Measurements from ENCODE around the gene STT3B. TPM values are rescaled to one million over a fixed set of nuclear protein-coding genes. Genes with fewer than 3 reads are reported as not detected.

The STT3B gene
- total RNA-seq, 1 donor from 2014 or later, result 169 TPM

DNA sequence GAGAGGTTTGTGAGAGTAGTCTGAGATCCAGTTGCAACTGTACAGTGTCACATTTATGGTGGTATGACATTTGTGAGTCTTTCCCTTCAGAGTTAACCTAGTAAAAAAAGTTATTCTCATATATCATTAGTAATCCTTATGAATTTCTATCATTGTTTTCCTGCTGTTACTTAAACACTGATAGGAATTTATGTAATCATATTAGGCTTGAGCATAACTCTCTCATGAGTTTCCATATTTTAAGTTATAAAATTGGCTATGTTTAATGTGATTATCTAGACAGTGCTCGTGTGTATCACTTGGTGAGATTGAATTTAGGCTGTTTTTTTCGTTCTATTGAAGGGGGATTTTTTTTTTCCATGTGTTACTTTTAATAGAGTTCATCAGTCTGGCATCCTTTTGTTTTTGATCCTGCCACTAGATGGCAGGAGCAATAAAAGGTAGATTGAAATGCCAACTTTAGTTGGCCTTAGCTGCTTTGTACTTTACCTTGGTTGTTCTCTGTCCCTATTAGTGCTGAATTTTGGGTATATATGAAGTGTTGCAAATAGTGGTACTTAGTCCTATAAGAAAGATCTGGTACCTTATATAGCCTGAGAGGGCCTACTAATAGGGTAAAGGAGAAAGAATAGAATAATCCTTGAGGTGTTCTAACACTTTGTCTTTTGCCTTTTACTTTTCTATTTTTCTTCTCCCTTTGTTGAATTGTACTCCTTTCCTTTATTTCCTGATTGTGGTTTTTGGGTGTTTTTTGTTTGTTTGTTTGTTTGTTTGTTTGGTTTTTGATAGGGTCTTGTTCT lies 17.9 kb downstream of the STT3B start:
- no peak for DNase-seq (ENCODE audit: low spot score)

DNA sequence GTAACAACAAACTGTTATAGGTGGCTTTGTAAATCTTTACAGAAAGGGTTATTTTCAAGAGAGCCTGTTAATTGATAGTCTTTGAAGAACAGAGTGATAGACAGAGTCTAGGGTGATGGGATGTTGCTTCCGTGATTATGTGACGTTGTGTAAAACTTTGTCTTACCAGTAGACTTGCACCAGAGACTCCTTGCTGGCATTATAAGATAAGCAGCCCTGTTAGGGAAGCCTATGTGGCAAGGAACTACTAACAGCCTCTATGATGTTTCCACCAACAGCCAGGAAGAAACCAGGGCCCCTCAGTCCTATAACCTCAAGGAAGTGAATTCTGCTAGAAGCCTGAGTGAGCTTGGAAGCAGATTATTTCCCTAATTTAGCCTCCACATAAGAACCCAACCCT lies 18.9 kb downstream of the STT3B start:
- DNase-seq (ENCODE audit: low spot score), result no peak

GRCh38 chr3:31552103-31552502 lies 19.4 kb downstream of the STT3B start:
- DNase-seq (ENCODE audit: low spot score), result no peak

DNA sequence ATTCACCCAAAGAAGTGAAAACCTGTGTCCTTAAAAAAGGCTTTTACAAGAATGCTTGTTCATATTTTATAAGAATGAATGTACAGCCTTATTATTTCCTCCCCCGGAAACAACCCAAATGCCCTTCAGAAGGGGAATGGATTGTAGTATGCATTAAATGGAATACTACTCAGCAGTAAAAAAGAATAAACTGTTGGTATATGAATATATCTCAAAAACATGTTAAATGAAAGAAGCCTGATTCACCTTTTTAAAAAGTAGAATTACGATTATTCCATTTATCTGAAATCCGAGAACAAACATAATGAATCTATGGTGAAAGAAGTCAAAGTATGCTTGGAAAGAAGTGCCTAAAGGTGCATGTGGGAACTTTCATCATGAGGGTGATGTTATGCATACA lies 20.5 kb downstream of the STT3B start:
- no peak for DNase-seq (ENCODE audit: low spot score)

DNA sequence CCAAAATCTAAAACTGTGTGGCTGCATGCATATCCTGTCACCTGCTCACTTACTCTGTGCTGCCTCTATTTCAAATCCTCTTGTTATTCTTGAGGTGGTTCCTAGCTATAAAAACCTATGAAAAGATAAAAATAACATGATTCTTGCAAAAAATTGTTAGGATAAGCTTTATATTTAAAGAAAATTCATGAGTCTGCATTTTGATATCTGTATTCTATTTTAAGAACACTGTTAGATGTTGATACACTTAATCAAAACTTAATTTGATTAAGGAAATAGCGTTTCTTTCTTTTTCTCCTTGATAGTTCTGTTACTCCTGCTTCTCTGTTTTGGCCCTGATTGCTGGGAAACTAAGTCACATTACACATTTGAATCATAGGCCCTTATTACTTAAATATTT lies 22.5 kb downstream of the STT3B start:
- DNase-seq (ENCODE audit: low spot score), result no peak

DNA sequence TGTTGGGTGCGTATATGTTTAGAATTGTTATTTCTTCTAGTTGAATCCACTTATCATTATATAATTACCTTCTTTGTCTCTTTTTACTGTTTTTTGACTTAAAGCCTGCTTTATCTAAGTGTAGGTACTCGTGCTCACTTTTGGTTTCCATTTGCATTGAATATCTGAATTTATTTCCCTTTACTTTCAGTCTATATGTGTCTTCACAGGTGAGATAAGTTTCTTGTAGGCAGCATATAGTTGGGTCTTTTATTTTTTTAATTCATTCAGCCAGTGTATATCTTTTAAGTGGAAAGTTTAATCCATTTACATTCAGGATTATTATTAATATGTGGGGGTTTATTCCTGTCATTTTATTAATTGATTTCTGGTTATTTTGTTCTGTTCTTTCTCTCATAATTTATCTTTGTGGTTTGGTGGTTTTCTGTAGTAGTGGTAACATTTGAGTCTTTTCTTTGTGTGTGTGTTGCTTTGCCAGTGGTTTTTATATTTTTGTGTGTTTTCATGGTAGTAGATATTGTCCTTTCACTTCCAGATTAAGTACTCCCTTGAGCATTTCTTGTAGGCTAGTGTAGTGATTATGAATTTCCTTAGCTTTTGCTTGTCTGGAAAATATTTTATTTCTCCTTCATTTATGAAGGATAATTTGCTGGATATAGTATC lies 27.3 kb downstream of the STT3B start:
- no peak for DNase-seq (ENCODE audit: low spot score)

DNA sequence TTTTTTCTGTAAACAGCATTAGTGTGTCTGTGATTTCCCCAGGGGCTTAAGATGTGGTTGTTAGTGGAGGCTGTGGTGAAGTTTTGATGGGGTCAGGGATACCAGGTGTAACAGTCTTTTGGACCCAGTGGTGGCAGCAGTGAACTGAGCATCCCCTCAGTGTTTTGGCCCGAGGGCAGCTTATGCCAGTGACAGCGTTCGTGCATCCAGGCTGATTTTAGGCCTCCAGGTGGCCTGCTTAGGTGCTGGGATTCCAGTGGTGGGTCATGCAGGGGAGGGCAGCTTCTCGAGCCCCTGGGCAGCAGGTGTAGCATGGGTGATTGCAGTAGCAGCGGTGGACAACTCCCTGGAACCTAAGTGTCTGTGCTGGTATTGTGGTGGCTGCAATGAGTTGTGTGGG lies 29.2 kb downstream of the STT3B start:
- no peak for DNase-seq (ENCODE audit: low spot score)

- DNase-seq (ENCODE audit: low spot score), result no peak
Measured at GRCh38 chr3:31562525-31562924, 29.8 kb downstream of the STT3B start.

- DNase-seq (ENCODE audit: low spot score), result no peak
Measured at GRCh38 chr3:31565288-31565687, 32.6 kb downstream of the STT3B start.

GRCh38 chr3:31567036-31567435 lies 34.3 kb downstream of the STT3B start:
- DNase-seq (ENCODE audit: low spot score), result no peak

GRCh38 chr3:31568649-31569048 lies 35.9 kb downstream of the STT3B start:
- DNase-seq (ENCODE audit: low spot score), result no peak

- DNase-seq (ENCODE audit: low spot score), result no peak
Measured at GRCh38 chr3:31571325-31571724, 38.6 kb downstream of the STT3B start.

GRCh38 chr3:31572236-31573004 lies 39.7 kb downstream of the STT3B start:
- DNase-seq (ENCODE audit: low spot score), result no peak

DNA sequence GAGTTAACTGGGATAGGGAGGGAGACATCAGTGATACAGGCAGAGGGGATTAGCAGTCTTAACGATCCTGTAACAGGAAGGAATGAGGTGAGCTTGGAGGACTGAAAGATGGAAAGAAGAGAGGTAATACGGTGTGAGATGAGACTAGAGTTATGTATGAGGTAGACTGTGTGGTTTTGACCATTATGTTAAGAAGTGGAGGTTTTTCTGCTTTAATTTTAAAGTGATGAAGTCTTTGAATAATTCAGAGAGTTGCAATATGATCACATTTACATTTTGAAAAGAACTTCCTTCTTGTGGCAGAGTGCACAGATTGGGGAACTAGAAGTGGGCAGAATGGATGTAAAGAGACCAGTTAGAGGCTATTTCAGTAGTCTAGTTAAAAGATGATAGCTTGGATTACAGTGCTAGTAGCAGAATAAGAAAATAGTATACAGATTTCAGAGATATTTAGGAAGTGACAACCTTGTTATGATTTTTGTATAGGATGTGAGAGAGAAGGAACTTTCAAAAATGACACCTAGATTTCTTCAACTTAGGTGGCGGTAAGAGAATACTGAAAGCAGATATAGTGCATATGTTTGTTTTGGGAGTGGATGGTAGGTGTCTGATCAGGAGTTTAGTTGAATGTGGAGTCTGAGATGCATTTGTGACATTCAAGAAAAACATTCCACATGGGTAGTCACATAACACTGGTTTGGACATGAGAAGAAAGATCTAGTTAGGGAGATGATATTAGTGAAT lies 40.5 kb downstream of the STT3B start:
- DNase-seq (ENCODE audit: low spot score), result no peak

DNA sequence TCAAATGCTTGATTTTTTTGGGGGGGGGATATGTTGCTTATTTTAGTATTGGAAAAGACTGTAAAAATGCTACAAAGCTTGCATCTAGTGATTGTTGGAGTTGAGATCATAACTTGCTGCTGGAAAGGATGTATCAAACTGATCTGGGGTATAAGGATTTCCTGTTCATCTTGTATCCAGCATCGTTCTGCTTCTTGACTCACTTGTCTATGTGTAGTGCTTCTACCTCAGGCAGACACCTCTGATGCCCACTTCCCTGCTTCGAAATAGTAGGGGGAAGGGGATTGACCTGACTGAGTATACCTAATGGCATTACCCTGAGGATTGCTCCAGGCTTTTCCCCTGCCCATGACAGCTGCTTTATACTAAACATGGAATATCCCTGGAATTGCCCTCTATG lies 42.7 kb downstream of the STT3B start:
- no peak for DNase-seq (ENCODE audit: low spot score)

DNA sequence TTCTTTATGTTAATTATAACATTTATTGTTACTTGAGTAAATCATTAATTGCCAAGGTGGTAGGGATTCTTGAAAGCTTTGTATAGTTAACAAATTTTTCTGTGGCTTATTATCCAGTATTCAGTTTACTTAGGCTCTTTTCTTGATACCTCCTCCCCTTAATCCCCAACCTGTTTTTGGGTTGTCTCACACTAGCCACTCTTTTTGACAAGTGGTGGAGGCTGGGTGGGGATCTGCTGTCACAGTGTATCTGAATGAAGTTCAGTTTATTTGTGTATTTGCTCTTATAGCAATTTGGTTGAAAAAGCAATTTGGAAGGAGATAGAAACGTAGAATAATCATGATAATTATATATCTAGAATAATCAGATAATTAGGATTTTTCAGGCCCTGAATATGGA lies 43.8 kb downstream of the STT3B start:
- DNase-seq (ENCODE audit: low spot score), result no peak

- DNase-seq (ENCODE audit: low spot score), result no peak
Measured at GRCh38 chr3:31577232-31577631, 44.5 kb downstream of the STT3B start.

DNA sequence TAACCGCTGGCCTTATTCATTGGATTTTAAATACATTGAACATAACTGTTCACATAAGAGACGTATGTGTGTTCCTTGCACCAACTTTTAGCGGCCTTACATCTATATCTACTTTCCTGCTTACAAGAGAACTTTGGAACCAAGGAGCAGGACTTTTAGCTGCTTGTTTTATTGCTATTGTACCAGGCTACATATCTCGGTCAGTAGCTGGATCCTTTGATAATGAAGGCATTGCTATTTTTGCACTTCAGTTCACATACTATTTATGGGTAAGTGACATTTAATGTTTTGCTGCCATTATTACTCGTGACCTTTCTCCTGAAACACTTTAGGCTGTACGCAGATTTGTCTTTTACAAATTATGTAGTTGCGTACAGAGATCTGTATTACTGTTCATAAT lies 47.1 kb downstream of the STT3B start:
- DNase-seq (ENCODE audit: low spot score), result no peak

DNA sequence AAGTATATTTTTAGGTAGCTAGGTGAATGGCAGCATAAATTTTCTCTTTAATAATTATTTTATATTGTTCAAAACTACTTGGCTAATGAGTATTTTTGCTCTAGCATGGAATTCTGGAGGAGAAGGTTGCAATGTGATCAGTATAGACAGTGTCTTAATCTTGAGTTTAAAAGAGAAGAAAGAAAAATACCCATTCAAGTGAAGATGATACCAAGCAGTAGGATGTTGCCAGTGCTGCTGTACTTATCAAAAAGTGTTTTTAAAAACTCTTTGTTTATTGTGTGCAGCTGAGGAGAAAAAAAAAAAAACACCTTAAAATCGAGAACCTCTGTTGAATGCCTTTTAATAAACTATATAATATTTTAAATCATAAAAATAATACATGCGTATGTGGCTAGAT lies 47.9 kb downstream of the STT3B start:
- DNase-seq (ENCODE audit: low spot score), result no peak

DNA sequence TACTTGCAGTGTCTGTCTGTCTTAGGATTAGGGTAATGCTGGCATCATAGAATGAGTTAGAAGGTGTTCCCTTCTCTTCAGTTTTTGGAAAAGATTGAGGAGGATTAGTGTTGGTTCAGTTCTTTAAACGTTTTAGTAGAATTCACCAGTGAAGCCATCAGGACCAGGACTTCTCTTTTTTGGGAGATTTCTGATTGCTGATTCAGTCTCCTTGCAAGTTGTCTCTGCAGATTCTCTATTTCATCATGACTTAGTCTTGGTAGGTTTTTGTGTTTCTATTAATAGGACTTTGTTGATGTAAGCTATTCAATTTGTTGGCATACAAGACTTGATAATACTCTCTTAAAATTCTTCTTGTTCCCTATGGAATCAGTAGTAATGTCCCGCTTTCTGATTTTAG lies 48.9 kb downstream of the STT3B start:
- no peak for DNase-seq (ENCODE audit: low spot score)

DNA sequence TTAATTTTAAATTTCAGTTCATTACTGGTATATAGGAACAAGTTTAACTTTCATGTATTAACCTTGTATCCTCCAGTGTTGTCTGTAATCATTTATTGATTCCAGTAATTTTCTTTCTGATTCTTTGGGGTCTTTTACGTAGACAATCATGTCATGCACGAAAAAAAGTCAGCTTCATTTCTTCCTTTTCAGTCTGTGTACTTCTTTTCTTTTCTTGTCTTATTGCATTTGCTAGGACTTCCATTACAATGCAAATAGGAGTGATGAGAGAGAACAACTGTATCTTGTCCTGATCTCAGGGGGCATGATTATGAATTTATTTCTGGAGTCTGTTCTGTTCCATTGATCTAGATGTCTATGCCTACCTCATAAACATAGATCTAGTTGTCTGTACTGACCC lies 56.5 kb downstream of the STT3B start:
- no peak for DNase-seq (ENCODE audit: low spot score)

- no peak for DNase-seq (ENCODE audit: low spot score)
Measured at GRCh38 chr3:31590650-31591049, 57.9 kb downstream of the STT3B start.

Data from ureter (tissue), 1 donor.